Fibroblast of pulmonary artery (primary cell): ENCODE measurements around the gene TMEM9B.
A peak's percentile ranks its signal among the peaks of the same experiment; 100 is the strongest.
"Not testable (repeated sequence)": the region's sequence is repeated elsewhere in the genome, so short reads cannot be mapped to it uniquely, and the experiment has no call there.

ENCODE experiments used
- DNase-seq: peaks from one replicate; pipeline ENCODE4 v3.0.0-alpha.2; 2010; ENCODE audit warnings: low read depth
- H3K4me3 ChIP-seq: replicated peaks from 2 replicates; pipeline ENCODE4 v1.5.1; 2011; ENCODE audit warnings: low read depth, mild to moderate bottlenecking, control low read depth, low read length, moderate library complexity
- CTCF ChIP-seq: IDR thresholded peaks from 2 replicates; pipeline ENCODE4 v1.5.1; 2011; ENCODE audit warnings: mild to moderate bottlenecking, control low read depth, low read length, inconsistent platforms; ENCODE audit errors: missing control alignments

The TMEM9B gene

GRCh38 chr11:8937659-8938058 is 26.6 kb downstream of the TMEM9B start:
- no peak for TF ChIP-seq CTCF
- H3K4me3 ChIP-seq = no peak overlapping the region
- no peak for DNase-seq

- no peak for TF ChIP-seq CTCF
- no peak overlapping the region for H3K4me3 ChIP-seq
- no peak for DNase-seq
Measured at GRCh38 chr11:8937159-8937558, 27.1 kb downstream of the TMEM9B start.

GRCh38 chr11:8935789-8936188 is 28.5 kb downstream of the TMEM9B start:
- H3K4me3 ChIP-seq = not testable (repeated sequence)

GRCh38 chr11:8934742-8935488 is 29.3 kb downstream of the TMEM9B start:
- DNase-seq = peak; percentile 71
- no peak overlapping the region for H3K4me3 ChIP-seq
- TF ChIP-seq CTCF = no peak

More at GRCh38 chr11:8935789-8936188, 28.5 kb downstream of the TMEM9B start:
- DNase-seq = not testable (repeated sequence)

GRCh38 chr11:8933931-8934330 is 30.3 kb downstream of the TMEM9B start:
- H3K4me3 ChIP-seq = no peak overlapping the region
- TF ChIP-seq CTCF = peak; percentile 4

GRCh38 chr11:8932564-8933180 is 31.6 kb downstream of the TMEM9B start, which contains the start of gene C11orf16:
TSS of gene C11orf16 (minus strand) at chr11:8932947. CDS start at chr11:8932308, 639 bp downstream.
- H3K4me3 ChIP-seq = no peak within 1 kb of the TSS
- DNase-seq = no peak
- no peak for TF ChIP-seq CTCF

More at GRCh38 chr11:8933931-8934330, 30.3 kb downstream of the TMEM9B start:
- DNase-seq = no peak

GRCh38 chr11:8930456-8931175 is 33.6 kb downstream of the TMEM9B start:
- H3K4me3 ChIP-seq = no peak overlapping the region
- no peak for DNase-seq
- TF ChIP-seq CTCF = no peak
